HepG2 (cell line): Measurements from ENCODE around the gene GRID1. TPM values are rescaled to one million over a fixed set of nuclear protein-coding genes. Genes with fewer than 3 reads are reported as not detected.

Experiments used
- ATAC-seq: fragments of 200-7000 bp; cut with Tn5 transposase; 3 replicates; pipeline ENCODE4 v1.9.1; 2020; ENCODE audit warnings: mild to moderate bottlenecking, moderate library complexity
- BruUV-seq: library from RNA; stranded (reverse); fragments of 400-500 nt; replicated peaks from 2 replicates; lab custom pipeline; 2021; lab: Mats Ljungman, UMichigan
- CTCF ChIA-PET: fragments of 300-600 bp; formaldehyde crosslinking; extraction: SDS; loops from one replicate; lab custom pipeline; 2021; ENCODE audit warnings: low total read pairs, inconsistent platforms, low intra/inter-chr PET ratio; lab: Yijun Ruan, JAX
- POLR2A ChIA-PET: fragments of 350-600 bp; sonication (Branson Sonifier 250); formaldehyde crosslinking; loops from one replicate; lab custom pipeline; 2020; ENCODE audit warnings: antibody characterized with exemption, inconsistent platforms; lab: Yijun Ruan, JAX
- DNase-seq: peaks from one replicate; pipeline ENCODE4 v3.0.0-alpha.2; 2015; ENCODE audit warnings: low spot score
- FAIRE-seq: peaks from 3 replicates; lab custom pipeline; 2011; peaks lifted over from hg19 to GRCh38; lab: Jason Lieb, UNC
- H2AFZ ChIP-seq: one replicate; pipeline ENCODE4 v1.6.1; 2011; ENCODE audit warnings: low read length, inconsistent platforms
- H3K27ac ChIP-seq: fragments of 300-600 bp; 3 replicates; pipeline ENCODE4 v1.8.0; 2011; ENCODE audit warnings: mixed run types, mild to moderate bottlenecking, mixed read lengths, low read length, inconsistent platforms; ENCODE audit not compliant: insufficient read depth; ENCODE audit errors: extremely low read length
- H3K27me3 ChIP-seq, 2 experiments: fragments of 200-600 bp in 1 of 2; 2 replicates in 1 of 2; 3 replicates in 1 of 2; pipeline versions ENCODE4 v1.6.0 to v1.8.0; 2011; ENCODE audit warnings: low read length in 2 of 2, mild to moderate bottlenecking in 2 of 2, moderate library complexity in 2 of 2, inconsistent platforms in 1 of 2; ENCODE audit not compliant: insufficient read depth in 2 of 2, control insufficient read depth in 1 of 2
- H3K36me3 ChIP-seq, 2 experiments: fragments of 200-600 bp in 1 of 2; replicated peaks in 1 of 2; 2 replicates in 1 of 2; 3 replicates in 1 of 2; pipeline versions ENCODE4 v1.5.1 to v1.8.0; 2011; ENCODE audit warnings: low read length in 2 of 2, inconsistent platforms in 1 of 2; ENCODE audit not compliant: insufficient read depth in 2 of 2, control insufficient read depth in 1 of 2
- H3K4me1 ChIP-seq: 2 replicates; pipeline ENCODE4 v1.5.1; 2012; ENCODE audit warnings: low read length, inconsistent platforms; ENCODE audit not compliant: insufficient read depth
- H3K4me2 ChIP-seq: 2 replicates; pipeline ENCODE4 v1.6.0; 2011; ENCODE audit warnings: low read depth, low read length, inconsistent platforms
- H3K4me3 ChIP-seq, 3 experiments: fragments of 200-600 bp in 1 of 3; sonication (generic), shearing (Covaris generic) in 1 of 3; replicated peaks in 1 of 3; 2 replicates each; pipeline ENCODE4 v1.5.1; 2011 to 2016; ENCODE audit warnings: low read length in 3 of 3, inconsistent platforms in 2 of 3, low read depth in 2 of 3, mild to moderate bottlenecking in 2 of 3, control low read depth in 1 of 3, mixed read lengths in 1 of 3; ENCODE audit not compliant: insufficient read depth in 1 of 3
- H3K79me2 ChIP-seq: one replicate; pipeline ENCODE4 v1.6.1; 2011; ENCODE audit warnings: low read length, inconsistent platforms; ENCODE audit not compliant: insufficient read depth
- H3K9ac ChIP-seq: 2 replicates; pipeline ENCODE4 v1.6.0; 2011; ENCODE audit warnings: mild to moderate bottlenecking, low read depth, low read length, inconsistent platforms; ENCODE audit not compliant: insufficient read depth
- H3K9me3 ChIP-seq: 2 replicates; pipeline ENCODE4 v1.5.1; 2012; ENCODE audit warnings: mild to moderate bottlenecking, low read length
- H4K20me1 ChIP-seq: 2 replicates; pipeline ENCODE4 v1.6.0; 2011; ENCODE audit warnings: inconsistent platforms, mild to moderate bottlenecking, low read length, moderate library complexity; ENCODE audit not compliant: insufficient read depth
- NRL ChIP-seq: sonication (generic); formaldehyde crosslinking; IDR thresholded peaks from 2 replicates; pipeline ENCODE4 v1.5.0; 2020; ENCODE audit warnings: missing genetic modification reagents, mild to moderate bottlenecking, moderate library complexity, borderline replicate concordance
- SIX4 ChIP-seq: sonication (generic); formaldehyde crosslinking; IDR thresholded peaks from 2 replicates; pipeline ENCODE4 v1.4.0; 2020; ENCODE audit warnings: missing genetic modification reagents
- WGBS: methylation state at CpG from one replicate; pipeline ENCODE4 v1.1.6; 2017; ENCODE audit warnings: low lambda C conversion rate; 5-methylcytosine and 5-hydroxymethylcytosine counted together
- in situ Hi-C: cut with HindIII; loops from 2 replicates; pipeline ENCODE4 v1.10.0; 2017; ENCODE audit warnings: low pct_unique_long_range_greater_than_20kb; ENCODE audit not compliant: extremely low pct_ligation_motif_present
- intact Hi-C: fragments of 100-400 bp; cut with micrococcal nuclease; formaldehyde crosslinking; loops from one replicate; pipeline ENCODE4 v1.10.0; 2022; ENCODE audit not compliant: unreplicated experiment
- polyA plus RNA-seq, 8 experiments: library from polyadenylated mRNA; depleted of rRNA in 3 of 8; stranded (reverse) in 7 of 8; unstranded in 1 of 8; fragments of >200 nt; fragmentation: Illumina TruSeq in 4 of 8; extraction: Trizol in 4 of 8; gene quantifications; 2 replicates each; pipeline versions ENCODE4 v1.2.1 to v1.2.3, GENCODE V29; 2011 to 2016; ENCODE audit warnings: low read depth in 4 of 8, missing spikeins in 1 of 8, mixed read lengths in 1 of 8; ENCODE audit not compliant: insufficient read depth in 1 of 8
- total RNA-seq, 5 experiments: library from RNA; depleted of rRNA; stranded (reverse); fragments of >200 nt; fragmentation: Illumina TruSeq; extraction: Trizol; gene quantifications; 2 replicates each; pipeline ENCODE4 v1.2.3, GENCODE V29; 2016; ENCODE audit warnings: low read depth in 1 of 5
- TF ChIP-seq, protein P1 (sequence below): sonication (generic); formaldehyde crosslinking; IDR thresholded peaks from 2 replicates; pipeline ENCODE4 v1.5.0; 2020; ENCODE audit warnings: mild to moderate bottlenecking, missing genetic modification reagents

The GRID1 gene
- total and polyA plus RNA-seq, 2 of the 13 experiments (the other 11 are each of a cell fraction or from before 2014, with no cell fraction given), result 0.05 TPM; not detected in 1

DNA sequence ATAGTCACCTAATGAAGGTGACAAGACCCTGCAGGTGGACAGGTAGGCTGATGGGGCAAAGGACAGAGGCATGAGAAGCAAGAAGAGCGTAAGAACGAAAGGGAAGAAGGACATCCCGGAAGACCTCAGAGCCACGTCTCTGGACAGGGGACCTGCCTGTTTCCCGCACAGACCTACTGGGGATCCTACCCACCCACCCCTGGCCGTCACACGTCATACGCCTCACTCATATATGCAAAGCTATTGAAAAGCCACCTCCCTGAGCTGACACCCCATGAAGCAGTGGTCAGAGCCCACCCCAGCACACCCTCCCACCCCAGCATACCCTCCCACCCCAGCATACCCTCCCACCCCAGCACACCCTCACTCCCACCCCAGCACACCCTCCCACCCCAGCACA is 140.6 kb downstream of the GRID1 start:
- H3K9ac ChIP-seq, result no peak overlapping the region
- H3K4me3 ChIP-seq, result no peak overlapping the region
- H4K20me1 ChIP-seq, result no peaks in the 10 kb centered on the region
- intact Hi-C loops, result no loop called here
- ChIA-PET POLR2A (no interaction called here), CTCF (no interaction called here)
- H3K4me1 ChIP-seq, result no peaks in the 10 kb centered on the region
- H3K79me2 ChIP-seq, result no peaks in the 10 kb centered on the region
- no peak for TF ChIP-seq NRL
- no TSS peak for BruUV-seq
- in situ Hi-C loops, result no loop called here
- no peak overlapping the region for H3K27ac ChIP-seq
- H3K36me3 ChIP-seq, result no peaks in the 10 kb centered on the region
- no peak overlapping the region for H3K4me2 ChIP-seq
- H3K27me3 ChIP-seq, result peaks cover 0 to 4% of the 10 kb centered on the region in 2 experiments; a peak in 2 of 5 replicates
- no peak for FAIRE-seq
- no peaks in the 10 kb centered on the region for H3K9me3 ChIP-seq
- no peak overlapping the region for H2AFZ ChIP-seq
- no peak for ATAC-seq
- no peak for DNase-seq
- 44% methylated on average over 8 of the region's 8 CpGs for WGBS

DNA sequence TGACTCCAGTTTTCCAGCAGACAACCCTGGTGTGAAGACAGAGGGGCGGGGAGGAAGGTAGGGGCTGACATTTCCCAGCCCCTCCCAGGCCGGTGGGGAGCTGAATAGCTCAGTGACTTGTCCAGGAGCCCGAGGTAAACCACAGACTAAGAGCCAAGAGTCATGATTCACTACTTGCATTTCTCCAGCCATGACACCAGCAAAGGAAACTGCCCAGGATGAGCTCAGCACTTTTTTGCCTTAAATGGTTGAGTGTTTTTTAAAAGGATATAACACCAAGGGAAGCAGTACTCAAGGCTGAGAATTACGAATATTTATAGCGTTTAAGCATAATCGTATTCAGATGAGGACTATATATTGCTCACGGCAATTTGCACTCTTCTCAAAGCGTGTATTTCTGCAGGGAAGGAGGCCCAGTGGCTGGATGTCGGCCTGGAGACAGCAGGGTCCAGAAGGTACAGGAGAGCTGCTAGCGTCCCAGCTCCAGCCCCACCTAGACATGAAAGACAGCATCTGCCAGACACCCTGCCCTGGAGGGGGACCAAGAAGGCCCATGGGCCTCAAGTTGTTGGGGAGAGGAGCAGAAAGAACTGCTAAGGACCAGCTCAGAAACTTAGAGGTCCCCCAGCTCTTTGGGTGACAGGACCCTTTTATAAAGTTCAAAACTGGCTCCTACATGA is 141.4 kb downstream of the GRID1 start:
- POLR2A ChIA-PET, result no interaction called here
- no peak overlapping the region for H3K4me3 ChIP-seq
- CTCF ChIA-PET, result no interaction called here
- H4K20me1 ChIP-seq, result no peaks in the 10 kb centered on the region
- H2AFZ ChIP-seq, result no peak overlapping the region
- intact Hi-C loops, result no loop called here
- FAIRE-seq, result no peak
- peaks cover 0 to 4% of the 10 kb centered on the region in 2 experiments; a peak in 3 of 5 replicates for H3K27me3 ChIP-seq
- TF ChIP-seq, protein P1, sequence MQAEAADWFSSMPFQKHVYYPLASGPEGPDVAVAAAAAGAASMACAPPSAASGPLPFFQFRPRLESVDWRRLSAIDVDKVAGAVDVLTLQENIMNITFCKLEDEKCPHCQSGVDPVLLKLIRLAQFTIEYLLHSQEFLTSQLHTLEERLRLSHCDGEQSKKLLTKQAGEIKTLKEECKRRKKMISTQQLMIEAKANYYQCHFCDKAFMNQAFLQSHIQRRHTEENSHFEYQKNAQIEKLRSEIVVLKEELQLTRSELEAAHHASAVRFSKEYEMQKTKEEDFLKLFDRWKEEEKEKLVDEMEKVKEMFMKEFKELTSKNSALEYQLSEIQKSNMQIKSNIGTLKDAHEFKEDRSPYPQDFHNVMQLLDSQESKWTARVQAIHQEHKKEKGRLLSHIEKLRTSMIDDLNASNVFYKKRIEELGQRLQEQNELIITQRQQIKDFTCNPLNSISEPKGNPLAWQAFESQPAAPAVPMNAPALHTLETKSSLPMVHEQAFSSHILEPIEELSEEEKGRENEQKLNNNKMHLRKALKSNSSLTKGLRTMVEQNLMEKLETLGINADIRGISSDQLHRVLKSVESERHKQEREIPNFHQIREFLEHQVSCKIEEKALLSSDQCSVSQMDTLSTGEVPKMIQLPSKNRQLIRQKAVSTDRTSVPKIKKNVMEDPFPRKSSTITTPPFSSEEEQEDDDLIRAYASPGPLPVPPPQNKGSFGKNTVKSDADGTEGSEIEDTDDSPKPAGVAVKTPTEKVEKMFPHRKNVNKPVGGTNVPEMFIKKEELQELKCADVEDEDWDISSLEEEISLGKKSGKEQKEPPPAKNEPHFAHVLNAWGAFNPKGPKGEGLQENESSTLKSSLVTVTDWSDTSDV, result no peak
- no peak for TF ChIP-seq SIX4 (CRISPR knock-in tag)
- TF ChIP-seq, all 625 proteins: peak for 0
- Histone ChIP-seq H3K36me3 (no peaks in the 10 kb centered on the region), H3K9me3 (no peaks in the 10 kb centered on the region), H3K79me2 (no peaks in the 10 kb centered on the region), H3K27ac (no peak overlapping the region), H3K4me1 (no peaks in the 10 kb centered on the region), H3K4me2 (no peak overlapping the region), H3K9ac (no peak overlapping the region)
- no TSS peak for BruUV-seq
- DNase-seq, result no peak
- no peak for ATAC-seq
- 28% methylated on average over 8 of the region's 10 CpGs for WGBS
- in situ Hi-C loops, result no loop called here
